DMS153 (cell line): Measurements from ENCODE around the gene SUSD3.
"Not testable (repeated sequence)": the region's sequence is repeated elsewhere in the genome, so short reads cannot be mapped to it uniquely, and the experiment has no call there.

ENCODE experiments used
- DNase-seq: peaks from one replicate; lab custom pipeline; 2025; lab: John Stamatoyannopoulos, UW

SUSD3 gene

DNA sequence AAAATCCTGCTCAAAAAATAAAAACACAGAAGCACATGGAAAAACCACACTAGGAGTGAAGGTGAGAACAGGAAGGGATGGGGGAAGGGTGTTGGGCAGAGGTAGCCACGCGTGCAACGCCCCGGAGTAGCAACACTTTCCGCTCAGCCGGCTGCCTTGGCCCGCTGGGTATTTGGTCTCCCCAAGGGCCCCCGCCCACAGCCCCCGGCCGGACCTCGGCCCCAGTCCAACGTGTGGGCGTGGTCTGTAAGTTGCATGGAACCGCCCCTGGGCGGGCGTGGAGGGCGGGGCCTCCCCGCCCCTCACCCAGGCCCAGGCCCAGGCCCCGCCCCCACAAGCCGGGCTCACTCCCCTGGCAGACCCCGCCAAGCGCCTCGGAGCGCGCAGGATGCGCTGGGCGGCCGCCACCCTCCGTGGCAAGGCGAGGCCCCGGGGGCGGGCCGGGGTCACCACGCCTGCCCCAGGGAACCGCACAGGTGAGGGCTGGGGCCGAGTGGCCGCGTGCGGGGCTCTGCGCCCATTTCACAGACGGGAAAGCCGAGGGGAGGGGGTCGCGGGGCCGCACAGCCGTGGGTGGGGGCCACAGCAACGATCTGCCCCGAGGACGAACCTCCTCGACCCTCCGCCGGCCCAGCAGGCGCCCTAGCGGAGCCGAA is at the start of gene SUSD3:
SUSD3 (plus strand) TSS at position 347 of the 656 bp plus-strand sequence; CDS start at position 389, 42 bp downstream.
- peak; percentile 31 for DNase-seq

DNA sequence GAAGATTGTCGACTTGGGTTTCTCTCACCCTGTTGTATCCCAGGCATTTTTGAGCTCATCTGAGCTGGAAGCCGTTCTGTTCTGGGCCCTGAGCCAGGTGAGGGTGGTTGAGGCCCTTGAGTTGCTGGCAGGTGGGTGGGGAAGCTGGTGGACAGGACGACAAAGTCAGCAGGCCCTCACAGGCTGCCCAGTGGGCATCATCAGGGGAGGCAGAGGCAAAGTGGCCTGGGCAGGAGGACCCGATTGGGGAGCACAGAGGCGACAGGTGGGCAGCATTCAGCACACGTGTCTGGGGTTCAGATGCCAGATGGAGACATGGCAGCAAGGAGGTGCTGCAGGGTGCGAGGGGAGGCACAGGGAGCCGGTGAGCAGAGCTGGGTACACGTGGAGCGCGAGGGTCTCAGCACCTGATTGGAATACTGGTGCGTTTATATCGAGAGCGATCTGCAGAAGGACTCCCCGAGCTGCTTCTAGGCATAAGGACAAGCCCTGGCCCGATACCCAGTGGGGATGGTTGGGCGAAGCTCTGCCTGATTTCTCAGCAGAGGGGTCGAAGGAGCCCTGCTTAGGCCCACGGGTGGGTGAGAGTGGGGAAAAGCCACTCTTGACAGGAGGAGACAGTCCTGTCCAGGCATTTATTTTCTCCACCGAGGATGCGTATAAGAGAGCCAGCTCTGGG is 49.0 kb upstream of the SUSD3 start:
- no peak for DNase-seq

DNA sequence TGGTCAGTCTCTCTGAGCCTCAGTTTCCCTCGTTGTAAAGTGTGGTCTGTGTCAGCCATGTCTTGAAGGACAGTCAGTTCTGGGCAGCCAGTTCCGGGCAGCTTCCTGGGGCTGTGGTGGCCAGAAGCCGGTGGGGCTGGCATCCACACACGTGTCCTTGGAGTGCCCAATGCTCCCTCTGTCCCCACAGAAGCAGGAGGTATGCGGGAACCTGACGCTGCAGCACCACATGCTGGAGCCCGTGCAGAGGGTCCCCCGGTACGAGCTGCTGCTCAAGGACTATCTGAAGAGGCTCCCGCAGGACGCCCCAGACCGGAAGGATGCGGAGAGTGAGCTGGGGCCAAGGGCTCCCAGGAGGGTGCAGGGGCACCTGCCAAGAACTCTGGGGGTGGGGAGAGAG is 48.4 kb upstream of the SUSD3 start:
- DNase-seq, result no peak

DNA sequence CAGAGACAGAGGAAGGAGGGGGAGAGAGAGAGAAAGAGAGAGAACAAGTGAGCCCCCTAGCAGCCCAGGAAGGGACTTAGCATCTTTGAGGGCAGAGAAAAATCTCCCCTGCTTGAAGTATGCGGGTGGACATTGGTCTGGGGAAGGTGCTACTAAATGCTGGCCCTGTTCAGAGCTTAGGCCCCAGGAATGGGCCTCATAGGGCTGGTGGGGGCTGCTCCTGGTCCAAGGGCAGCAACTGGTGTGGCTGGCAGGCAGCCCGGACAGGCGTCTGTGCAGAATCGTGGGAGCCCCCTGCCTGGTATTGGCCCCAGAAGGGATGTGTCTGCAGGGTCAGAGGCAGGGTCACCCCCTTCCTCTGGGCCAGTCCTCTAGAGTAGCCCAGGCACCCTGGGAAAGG is 47.8 kb upstream of the SUSD3 start:
- no peak for DNase-seq

DNA sequence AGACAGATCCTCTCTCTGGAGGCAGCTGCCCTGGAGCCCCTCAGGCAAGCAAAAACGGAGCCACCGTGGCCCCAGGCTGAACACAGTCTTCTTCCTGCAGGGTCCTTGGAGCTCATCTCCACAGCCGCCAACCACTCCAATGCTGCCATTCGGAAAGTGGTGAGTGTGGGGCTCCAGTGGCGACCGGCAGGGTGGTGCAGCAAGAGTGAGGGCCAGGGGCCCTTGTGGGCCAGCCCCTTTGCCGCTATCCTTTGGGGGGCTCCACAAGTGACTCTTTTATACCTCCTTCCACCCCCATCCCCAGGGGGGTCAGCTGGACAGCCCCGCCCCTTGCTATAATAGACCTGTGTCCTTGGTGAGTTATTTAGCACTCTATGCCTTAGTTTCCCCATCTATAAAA is 47.4 kb upstream of the SUSD3 start:
- no peak for DNase-seq

DNA sequence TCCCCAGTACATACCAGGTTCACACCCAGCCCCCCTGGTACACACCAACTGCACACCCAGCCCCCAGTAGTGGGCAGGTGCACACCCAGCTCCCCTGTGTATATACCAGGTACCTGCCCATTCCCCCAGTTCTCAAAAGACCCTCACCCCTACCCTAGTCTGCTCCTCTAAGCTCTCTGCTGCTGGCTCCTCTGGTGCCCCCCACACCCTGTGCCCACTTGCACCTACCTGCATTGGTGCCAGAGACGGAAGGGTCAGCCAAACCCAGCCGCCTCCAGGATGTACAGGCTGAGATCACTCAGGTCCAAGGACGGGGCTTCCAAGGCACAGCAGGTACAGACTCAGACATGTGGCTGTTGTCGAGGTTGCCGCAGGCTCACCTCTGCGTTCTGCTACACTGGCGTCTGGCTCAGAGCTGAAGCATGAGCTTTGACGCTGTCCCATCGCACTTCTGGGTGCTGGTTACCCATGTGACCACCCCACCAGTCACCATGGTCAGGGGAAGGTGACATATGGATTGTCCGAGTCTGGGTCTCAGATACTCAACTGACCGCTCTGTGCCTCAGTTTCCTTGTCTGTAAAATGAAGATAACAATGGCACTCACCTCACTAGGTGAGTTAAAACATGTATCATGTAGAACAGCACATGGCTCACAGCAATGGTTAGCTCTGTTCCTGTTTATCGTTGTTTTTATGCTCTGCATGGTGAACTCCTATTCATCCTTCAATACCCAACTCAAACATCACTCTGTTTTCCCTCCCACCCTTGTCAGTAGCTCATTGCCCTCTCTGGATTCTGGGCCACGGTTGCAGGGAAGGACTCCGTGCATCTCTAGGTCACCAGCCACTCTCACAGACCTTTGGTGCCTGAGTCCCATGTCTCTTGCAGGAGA is 45.3 kb upstream of the SUSD3 start:
- DNase-seq, result no peak

DNA sequence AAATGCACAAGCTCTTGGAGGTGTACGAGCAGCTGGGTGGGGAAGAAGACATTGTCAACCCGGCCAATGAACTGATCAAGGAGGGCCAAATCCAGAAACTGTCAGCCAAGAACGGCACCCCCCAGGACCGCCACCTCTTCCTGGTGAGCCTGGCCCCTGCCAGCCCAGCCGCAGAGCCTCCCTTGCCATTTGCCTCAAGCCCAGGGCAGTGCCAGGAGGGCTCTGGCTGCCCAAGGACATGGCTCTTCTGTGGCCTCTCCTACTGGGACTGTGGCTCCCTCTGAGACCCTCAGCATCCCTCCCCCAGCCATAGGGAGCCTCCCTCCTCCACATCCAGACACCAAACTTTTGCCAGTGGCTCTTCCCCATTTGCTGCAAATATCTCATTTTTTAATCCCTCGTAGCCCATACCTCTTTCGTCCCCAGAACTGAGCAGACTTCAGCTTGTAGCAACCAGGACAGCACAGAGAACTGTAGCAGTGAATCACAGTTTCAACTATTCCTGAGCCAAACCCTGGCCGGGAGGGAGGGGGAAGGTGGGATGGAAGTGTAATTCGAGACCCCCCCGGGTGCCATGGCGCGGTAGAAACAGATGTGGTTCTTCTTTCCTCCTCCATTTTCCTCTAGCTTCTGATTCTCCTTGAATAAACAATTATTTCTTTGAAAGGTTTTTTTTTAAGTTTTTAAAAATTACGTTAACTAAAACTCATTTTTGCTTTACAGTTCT is 44.5 kb upstream of the SUSD3 start:
- no peak for DNase-seq

DNA sequence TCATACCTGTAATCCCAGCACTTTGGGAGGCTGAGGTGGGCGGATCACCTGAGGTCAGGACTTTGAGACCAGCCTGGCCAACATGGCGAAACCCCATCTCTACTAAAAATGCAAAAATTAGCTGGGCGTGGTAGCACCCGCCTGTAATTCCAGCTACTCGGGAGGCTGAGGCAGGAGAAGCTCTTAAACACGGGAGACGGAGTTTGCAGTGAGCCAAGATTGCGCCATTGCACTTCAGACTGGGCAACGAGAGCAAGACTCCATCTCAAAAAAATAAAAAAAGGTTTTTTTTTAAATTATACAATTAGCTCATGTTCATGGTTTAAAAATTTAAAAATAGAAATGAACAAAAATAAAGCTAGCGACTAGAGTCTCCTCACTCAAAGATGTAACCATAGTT is 43.3 kb upstream of the SUSD3 start:
- not testable (repeated sequence) for DNase-seq

DNA sequence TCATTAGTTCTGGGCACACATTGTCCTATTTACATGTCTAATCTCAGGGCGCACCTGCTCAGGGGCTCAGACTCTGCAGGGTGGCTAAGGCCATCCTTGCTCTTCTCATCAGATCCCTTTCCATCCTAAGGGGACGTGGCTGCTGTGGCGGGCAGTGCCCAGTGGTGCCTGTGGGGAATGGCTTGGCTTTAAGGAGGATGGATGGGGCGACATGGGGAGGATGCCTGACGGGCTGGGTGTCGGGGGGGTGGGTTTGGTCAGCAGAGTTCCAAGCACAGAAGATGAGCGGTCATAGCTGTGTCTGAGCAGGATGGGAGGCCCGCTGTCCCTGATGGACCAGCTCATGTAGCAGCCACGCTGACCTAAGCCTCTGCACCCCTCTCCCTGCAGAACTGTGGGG is 40.9 kb upstream of the SUSD3 start:
- no peak for DNase-seq

DNA sequence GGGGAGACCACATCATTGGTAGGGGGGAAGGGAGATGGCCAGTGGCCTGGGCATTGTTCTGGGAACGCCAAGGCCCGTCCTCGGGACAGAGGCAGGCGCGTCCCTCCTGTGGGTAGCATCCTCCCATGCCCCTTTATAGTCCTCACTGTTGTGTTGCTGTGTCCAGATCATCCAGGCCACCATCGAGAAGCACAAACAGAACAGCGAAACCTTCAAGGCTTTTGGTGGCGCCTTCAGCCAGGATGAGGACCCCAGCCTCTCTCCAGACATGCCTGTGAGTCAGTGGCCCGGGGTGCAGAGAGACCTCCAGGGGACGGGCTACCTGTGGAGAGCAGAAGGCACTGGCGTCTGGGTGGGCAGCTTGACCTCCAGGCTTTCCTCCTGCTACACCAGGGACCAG is 38.4 kb upstream of the SUSD3 start:
- DNase-seq, result no peak

DNA sequence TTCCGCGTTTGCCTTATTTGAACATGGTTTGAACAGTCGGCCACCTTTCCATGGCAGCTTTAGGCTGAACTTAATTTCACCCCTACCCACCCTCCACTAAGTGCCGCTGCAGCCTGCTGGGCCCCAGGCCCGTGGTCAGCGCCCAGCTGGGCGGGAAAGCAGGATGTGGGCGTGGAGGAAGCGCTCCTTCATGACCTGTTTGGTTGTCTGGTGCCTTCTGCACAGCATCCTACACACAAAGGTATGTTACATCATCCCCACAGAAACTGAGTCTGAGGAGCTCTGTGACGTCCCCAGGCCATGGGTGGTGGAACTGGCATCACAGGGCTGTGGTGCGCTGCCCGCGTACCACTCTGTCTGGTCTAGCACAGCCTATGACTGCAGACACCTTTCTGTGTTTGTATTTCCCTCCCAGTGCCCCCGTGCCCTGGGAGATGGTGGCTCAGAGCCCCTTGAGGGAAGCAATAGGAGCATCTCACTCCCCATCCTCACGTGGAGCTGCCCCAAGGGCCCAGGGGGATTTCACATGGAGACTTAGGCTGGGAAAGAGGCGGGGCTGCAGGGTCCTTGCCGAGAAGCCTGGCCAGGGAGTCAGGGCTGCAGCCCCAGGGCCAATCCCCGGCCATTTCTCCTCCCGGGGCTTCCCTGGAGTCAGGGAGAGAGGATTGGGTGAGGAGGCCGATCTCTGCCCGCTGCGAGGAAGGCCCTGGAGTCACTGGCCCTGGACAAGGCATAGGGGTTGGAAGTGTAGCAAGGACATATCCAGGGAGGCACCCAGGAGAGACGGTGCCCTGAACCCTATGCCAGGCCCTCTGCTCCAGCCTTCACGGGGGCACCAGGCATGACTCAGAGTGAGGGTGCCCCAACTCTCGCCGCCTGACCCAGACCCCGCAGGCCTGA is 37.5 kb upstream of the SUSD3 start:
- no peak for DNase-seq

DNA sequence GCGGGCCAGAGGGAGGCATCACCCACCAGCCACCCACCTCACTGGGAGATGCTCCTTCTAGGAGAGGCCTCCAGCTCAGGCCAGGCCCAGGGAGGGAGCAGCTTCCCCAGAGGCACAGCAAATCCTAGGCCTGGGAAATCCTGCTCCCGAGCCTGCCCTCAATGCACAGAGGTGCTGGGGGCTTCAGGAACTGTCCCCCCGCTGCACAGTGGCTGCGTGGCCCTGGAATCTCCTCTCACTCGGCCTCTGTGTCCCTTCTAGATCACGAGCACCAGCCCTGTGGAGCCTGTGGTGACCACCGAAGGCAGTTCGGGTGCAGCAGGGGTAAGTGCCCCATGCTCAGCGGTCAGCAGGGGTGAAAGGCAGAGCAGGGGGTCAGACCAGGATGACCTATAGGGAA is 36.4 kb upstream of the SUSD3 start:
- no peak for DNase-seq

DNA sequence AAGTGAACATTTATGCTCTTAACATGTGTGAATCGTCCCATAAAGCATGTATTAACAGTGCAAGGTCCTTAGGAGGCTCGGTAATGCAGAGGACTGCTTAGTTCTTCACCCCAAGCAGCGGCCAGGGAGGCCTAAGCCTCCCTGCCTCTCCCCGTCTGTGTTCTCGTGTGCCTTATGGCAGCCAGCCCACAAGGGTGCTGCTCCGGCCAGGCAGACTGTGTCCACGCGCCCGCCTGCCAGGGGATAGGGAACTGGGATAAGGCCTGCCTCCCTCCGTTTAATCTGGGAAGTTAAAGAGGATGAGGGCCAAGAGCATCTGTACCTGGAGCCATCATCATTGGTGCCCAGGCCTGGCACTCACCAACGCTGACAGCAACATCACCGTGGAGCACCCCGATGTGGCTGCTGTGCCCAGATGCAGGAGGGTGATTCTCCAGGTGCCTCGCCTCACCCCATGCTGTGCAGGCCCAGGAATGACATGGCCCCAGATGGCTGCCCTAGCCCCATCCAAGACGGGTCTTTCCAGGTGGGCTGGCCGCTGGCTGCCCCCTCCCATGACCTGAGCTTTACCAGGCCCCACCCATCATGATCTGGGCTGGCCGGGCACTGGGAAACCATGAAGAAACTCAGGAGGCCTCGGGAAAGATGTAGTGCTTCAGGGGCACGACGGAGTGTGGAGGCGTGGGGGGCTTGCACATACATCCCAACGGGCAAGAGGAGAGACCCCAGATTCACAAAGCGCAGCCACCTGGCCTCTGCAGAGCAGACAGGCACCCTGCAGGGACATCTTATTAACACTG is 35.6 kb upstream of the SUSD3 start:
- no peak for DNase-seq

DNA sequence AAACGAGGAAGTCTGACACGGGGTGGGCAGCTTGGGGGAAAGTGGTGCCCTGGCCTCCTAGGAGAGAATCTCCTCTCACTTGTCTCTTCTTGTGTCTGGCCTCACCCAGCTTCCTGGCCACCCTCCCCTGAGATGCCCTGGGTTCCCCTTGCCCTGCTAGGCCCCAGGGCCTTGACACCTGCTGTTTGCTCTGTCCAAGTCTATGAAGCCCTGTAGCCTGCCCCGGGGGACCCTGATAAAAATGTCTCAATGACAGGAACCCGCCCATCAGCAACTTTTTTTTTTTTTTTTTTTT is 35.0 kb upstream of the SUSD3 start:
- no peak for DNase-seq

DNA sequence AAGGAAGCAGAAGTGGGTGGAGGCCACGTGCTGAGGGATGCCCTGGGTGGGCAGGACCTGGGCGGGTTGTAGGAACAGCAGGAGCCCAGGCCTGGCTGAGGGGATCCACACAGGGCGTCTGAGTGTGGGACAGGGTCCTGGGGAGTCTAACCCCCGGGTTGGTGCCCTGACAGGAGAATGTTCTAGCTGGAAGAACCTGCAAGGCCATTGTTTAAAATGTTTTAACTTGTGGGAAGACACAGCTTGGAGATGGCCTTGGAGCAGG is 33.9 kb upstream of the SUSD3 start:
- no peak for DNase-seq

DNA sequence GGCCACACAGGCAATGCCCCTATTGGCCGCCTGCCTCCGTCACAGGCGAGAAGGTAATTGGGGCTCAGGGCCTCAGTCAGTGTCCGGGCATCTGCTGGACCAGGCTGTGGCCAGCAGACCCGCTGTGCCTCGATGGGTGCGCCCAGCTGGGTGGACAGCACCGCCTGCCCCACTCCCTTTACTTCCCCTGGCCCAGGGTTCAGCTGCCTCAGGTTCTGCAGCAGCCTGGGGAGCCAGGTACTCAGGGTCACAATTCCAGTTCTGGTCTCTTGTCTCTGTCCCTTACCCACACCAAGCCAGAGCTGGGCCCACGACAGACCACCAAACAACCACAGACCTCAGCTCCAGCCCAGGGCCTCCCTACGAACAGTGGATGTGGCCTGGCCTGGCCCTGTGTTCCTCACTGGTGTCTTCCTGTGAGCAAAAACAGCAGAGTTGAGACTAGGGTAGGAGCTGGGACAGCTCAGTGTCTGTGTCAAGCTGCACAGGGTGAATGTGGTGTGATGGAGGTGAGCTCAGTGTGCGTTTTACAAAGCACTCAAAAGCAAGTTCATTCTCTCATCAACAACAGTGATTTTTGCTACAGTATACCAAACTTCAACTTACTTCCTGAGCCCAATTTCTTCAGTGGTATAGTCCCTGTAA is 33.4 kb upstream of the SUSD3 start:
- DNase-seq, result no peak

DNA sequence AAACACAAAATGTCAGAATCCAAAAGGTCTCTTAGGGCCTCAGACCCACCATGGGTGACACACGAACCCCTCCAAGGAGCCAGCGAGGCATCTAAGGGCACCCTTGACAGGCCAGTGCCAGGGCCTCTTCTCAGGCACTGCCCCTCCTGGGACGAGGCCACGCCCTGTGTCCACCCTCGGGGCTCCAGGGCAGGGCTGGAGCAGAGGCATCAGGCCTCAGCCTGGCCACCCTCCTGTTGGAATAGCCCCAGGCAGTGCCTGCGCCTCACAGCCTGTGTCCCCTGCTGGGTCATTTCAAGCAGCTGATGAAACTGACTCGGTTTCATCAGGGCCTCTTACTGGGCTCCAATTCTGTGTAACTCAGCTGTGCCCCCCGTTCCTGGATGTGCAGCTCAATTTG is 32.8 kb upstream of the SUSD3 start:
- no peak for DNase-seq

DNA sequence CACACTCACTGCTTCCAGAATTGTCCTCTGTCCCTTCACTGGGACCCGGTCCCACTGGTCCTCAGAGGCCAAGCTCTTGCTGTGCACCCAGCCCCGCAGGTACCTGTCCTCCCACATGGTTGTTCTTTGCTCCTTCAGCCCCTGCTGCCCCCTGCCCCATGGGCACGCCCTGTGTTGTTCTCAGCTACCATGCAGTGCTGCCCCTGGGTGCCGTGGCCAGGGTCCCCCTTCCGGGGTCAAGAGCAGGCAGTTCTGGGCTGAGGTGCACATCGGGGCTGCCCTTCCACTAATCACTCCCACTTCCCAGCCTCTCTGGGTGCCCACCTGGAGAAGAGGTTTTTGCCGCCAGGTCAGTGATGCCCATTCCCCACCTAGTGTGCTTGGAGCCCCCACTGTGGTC is 31.9 kb upstream of the SUSD3 start:
- DNase-seq, result no peak

DNA sequence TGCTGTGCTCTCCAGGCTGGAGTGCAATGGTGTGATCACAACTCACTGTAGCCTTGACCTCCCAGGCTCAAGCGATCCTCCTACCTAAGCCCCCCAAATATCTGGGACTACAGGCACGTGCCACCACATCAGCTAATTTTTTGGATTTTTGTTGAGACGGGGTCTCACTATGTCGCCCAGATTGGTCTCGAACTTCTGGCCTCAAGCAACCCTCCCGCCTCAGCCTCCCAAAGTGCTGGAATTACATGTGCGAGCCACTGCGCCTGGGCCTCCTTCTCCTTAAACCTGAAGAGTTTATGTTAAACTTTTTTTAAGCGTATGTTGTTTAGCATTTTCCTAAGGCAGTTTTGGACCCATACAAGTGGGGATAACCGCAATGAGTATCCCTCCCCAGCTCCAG is 30.8 kb upstream of the SUSD3 start:
- DNase-seq, result no peak

DNA sequence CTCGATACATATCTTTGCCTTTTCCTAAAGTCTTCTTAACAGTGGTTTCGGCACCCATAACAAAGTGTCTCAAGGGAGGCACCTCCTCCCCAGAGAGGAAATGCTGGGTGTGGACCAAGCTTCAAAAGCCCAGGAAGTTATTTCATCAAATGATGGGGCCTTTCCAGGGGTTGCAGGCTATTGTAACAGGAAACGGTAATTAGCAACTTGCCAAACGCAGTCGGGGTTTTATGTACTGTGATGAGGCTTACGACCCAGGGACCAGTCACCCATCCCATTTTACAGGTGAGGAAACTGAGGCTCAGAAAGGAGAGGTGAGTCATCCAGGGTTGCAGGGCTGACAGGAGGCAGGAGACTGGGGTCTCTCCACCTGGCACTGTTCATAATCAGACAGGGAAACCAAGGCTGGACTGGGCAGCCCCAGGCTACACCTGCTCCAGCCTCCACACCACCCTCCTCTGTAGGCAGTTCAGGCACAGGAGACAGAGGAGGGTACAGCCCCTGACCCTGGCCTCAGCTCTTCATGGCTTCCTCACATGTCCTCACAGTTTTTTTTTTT is 30.0 kb upstream of the SUSD3 start:
- DNase-seq, result peak; percentile 51
